ENCODE measurements around the gene MEGF11.

DNA sequence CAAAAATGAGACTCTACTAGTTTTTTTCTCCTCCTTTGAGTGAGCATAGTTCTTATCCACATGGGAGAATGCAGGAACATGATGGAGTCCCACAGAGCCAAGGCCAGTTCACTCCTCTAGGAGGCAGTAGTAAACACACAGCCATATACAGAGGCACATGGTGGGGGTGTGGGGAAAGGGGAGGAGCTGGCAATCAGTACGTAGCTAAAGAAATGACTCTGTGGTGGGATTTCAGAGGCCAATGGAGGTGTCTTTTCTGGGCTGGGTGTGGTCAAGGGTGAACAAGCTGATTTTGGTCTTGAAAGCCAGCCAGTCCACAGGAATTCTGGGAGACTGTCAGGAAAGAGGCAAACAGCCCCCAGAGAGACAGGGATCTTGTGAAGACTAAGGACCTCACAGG lies 390.9 kb downstream of the MEGF11 start:
- TF ChIP-seq POLR2A (IDR thresholded peaks at IDR 0.05) (no peak), POLR2AphosphoS5 (IDR thresholded peaks at IDR 0.05) (no peak)
